ENCODE results near the gene GPR176. TPM values are rescaled to one million over a fixed set of nuclear protein-coding genes. Genes with fewer than 3 reads are reported as not detected.

The GPR176 gene
- polyA plus RNA-seq, 1 of the 3 experiments (the other 2 are of a cell fraction): 21.9 TPM

- DNase-seq: no peak
- no peak overlapping the region for H3K4me3 ChIP-seq (ENCODE audit: low read depth in 2 of 2, low read length in 1 of 2)
- H3K27me3 ChIP-seq (ENCODE audit: insufficient read depth): no peaks in the 10 kb centered on the region
- peaks cover 7% of the 10 kb centered on the region for H3F3A ChIP-seq (replicated peaks; ENCODE audit: insufficient read depth)
- ChIA-PET CTCF (interaction anchor here (0.6 kb wide), 1 partner anchor 1127 kb away, joined by 3 read pairs; no protein-coding TSS in a partner anchor), POLR2A (no interaction called here)
- H3K9me3 ChIP-seq: no peaks in the 10 kb centered on the region
- 78% methylated on average over 3 of the region's 5 CpGs for WGBS (ENCODE audit: low lambda C conversion rate)
- no peak overlapping the region for H3K4me2 ChIP-seq
- H3K9ac ChIP-seq: no peak overlapping the region
- no peak overlapping the region; the same call in 1 of the 2 replicates for H2AFZ ChIP-seq (ENCODE audit: low read depth)
- H4K20me1 ChIP-seq (ENCODE audit: insufficient read depth): no peaks in the 10 kb centered on the region
- H3K9me2 ChIP-seq: no peaks in the 10 kb centered on the region
- peaks cover 0 to 8% of the 10 kb centered on the region in 2 experiments; a peak in 1 of 4 replicates for H3K4me1 ChIP-seq (ENCODE audit: control insufficient read depth in 1 of 2, insufficient read depth in 2 of 2, low read depth in 1 of 2, low read length in 1 of 2)
- TF ChIP-seq RFX5 (IDR thresholded peaks at IDR 0.05; ENCODE audit: low read length) (no peak), FOXM1 (IDR thresholded peaks at IDR 0.05; ENCODE audit: low read depth) (no peak), EP300 (IDR thresholded peaks at IDR 0.05; ENCODE audit: borderline replicate concordance in 1 of 2, low read depth in 1 of 2, low read length in 1 of 2) (no peak), GABPA (IDR thresholded peaks at IDR 0.05; ENCODE audit: low read depth) (no peak), RCOR1 (IDR thresholded peaks at IDR 0.05; ENCODE audit: low read length) (no peak), USF2 (IDR thresholded peaks at IDR 0.05; ENCODE audit: borderline replicate concordance, low read depth, low read length) (no peak), EZH2phosphoT487 (IDR thresholded peaks at IDR 0.05; ENCODE audit: borderline replicate concordance, low read depth) (no peak), FOXJ3 (CRISPR knock-in tag; IDR thresholded peaks at IDR 0.05) (no peak), USF1 (IDR thresholded peaks at IDR 0.05; ENCODE audit: borderline replicate concordance, low read depth) (no peak), GATA2 (CRISPR knock-in tag; IDR thresholded peaks at IDR 0.05) (no peak), CHD2 (IDR thresholded peaks at IDR 0.05; ENCODE audit: low read length, partially characterized antibody) (no peak), TEAD4 (IDR thresholded peaks at IDR 0.05; ENCODE audit: borderline replicate concordance, insufficient read depth) (no peak), MAX (IDR thresholded peaks at IDR 0.05; ENCODE audit: low read depth) (no peak), PBX3 (IDR thresholded peaks at IDR 0.05) (no peak), RAD21 (IDR thresholded peaks at IDR 0.05; ENCODE audit: low read length) (no peak), FOSL2 (IDR thresholded peaks at IDR 0.05; ENCODE audit: borderline replicate concordance, low read depth) (no peak), REST (IDR thresholded peaks at IDR 0.05; ENCODE audit: low read depth, low read length) (no peak), MXI1 (IDR thresholded peaks at IDR 0.05; ENCODE audit: low read depth, low read length) (no peak)
- H3K79me2 ChIP-seq (ENCODE audit: insufficient read depth): no peaks in the 10 kb centered on the region
- H3K36me3 ChIP-seq (replicated peaks in 1 of 2; ENCODE audit: control insufficient read depth in 1 of 2, insufficient read depth in 2 of 2, low read length in 1 of 2): no peaks in the 10 kb centered on the region
- H3K27ac ChIP-seq (ENCODE audit: low read depth in 2 of 2, low read length in 1 of 2): no peak overlapping the region
Measured at GRCh38 chr15:39926526-39926925, 6.5 kb upstream of the GPR176 start.

All from SK-N-SH (cell line).